CD4-positive, alpha-beta T cell treated with Interleukin-10 for 1 hour (primary cell): Measurements from ENCODE around the gene C19orf47.

Source experiments
- DNase-seq: peaks from one replicate; pipeline ENCODE4 v3.0.0-alpha.2; 2020

The C19orf47 gene

DNA sequence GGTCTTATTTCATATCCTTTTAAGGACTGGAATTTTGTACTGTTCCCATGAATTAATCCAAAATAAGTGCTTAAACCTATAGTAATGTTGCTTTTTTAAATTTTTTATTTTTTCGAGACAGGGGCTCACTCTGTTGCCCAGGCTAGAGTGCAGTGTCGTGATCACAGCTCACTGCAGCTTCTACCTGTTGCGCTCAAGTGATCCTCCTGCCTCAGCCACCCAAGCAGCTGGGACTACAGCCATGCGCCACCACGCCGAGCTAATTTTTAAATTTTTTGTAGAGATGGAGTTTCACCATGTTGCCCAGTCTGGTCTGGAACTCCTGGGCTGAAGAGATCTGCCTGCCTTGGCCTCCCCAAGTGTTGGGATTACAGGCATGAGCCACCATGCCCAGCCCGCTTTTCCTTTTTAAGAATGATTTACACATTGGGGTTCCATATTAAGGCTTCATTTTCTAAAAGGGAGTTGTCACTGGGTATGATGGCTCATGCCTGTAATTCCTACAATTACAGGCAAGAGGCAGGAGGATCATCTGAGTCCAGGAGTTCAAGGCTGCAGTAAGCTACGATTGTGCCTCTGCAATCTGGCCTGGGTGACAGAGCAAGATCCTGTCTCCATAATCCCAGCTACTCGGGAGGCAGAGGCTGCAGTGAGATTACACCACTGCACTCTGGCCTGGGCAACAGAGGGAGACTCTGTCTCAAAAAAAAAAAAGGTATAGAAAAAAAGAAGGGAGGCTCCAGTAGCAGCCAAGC is 34.8 kb downstream of the C19orf47 start:
- DNase-seq = no peak

DNA sequence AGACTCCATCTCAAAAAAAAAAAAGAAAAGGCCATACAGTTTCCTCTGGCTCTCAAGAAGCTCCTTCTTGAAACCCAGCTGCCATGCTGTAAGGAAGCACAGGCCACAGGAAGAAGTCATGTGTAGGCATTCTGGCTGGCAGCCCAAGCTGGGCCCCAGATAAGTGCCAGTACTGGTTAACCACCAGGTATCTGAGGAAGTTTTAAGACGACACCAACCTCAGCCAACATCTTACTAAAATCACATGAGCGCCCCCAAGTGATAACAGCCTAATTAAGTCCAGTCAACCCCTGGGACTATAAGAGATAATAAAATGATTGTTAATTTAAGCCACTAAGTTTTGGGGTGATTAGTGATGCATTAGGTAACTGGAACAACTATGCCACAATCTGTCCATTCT is 35.7 kb downstream of the C19orf47 start:
- no peak for DNase-seq

DNA sequence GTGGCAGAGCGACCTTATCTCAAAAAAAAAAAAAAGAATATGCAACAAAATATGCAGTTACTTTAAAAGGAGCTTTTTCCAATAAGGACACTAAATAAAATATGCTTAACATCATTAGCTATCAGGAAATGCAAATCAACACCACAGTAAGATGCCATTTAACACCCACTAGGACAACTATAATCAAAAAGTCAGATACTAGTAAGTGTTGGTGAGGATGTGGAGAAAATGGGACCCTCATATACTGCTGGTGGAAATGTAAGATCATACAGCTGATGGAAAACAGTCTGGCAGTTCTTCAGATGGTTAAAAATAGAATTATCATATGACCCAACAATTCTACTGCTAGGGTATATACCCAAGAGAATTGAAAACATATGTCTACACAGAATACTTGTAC is 38.5 kb downstream of the C19orf47 start:
- DNase-seq = no peak

DNA sequence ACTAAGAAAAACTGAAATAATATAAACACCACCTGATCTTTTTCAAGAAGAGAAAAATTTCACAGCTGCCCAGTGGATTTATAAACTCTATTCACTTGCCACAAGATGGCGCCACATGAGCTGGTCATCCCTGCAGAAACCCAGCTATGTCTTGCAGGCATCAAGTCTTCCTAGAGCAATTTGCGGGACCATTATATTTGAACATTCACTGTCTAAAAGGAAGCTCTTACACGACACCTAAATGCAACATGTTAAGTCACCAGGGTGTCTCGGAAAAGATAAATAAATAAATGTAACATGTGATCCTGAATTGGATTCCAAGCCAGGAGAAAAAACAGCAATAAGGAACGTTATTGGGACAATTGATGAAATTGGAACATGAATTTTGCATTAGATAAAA is 42.8 kb downstream of the C19orf47 start:
- DNase-seq = peak; percentile 78

DNA sequence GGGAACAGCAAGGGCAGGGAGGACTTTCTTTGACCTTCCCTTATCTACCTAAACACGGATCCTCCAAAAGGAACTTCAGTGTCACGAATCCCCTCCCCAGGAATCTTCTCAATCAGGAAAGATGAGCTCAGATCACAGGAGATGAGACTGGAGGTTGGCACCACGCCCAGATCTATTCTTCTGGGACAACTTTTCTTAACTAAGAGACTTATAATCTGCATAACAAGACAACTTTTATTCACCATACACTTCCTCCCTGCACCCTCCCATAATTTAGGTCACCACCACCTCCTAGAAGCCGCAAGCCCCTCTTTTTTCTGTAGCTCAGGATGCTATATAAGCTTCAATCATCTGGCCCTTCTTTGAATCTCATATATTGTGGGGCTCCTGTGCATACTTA is 43.9 kb downstream of the C19orf47 start:
- DNase-seq = no peak

DNA sequence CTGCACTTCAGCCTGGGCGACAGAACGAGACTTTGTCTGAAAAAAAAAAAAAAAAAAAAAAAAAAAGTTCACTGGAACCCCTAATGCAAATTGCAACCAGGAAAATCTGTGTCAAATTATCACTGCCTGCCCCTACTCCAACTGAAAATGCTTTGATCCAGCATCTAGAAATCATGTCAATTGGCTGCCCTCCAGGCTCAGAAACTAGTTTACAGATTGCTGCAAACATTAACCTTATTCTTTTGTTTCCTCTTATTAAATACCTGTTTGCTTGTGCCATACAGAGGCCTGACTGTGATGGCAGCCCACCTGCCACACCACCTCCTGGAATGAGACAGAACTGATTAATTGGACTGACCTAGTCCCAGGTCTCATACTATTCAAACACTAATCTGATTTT is 44.4 kb downstream of the C19orf47 start:
- DNase-seq = no peak

DNA sequence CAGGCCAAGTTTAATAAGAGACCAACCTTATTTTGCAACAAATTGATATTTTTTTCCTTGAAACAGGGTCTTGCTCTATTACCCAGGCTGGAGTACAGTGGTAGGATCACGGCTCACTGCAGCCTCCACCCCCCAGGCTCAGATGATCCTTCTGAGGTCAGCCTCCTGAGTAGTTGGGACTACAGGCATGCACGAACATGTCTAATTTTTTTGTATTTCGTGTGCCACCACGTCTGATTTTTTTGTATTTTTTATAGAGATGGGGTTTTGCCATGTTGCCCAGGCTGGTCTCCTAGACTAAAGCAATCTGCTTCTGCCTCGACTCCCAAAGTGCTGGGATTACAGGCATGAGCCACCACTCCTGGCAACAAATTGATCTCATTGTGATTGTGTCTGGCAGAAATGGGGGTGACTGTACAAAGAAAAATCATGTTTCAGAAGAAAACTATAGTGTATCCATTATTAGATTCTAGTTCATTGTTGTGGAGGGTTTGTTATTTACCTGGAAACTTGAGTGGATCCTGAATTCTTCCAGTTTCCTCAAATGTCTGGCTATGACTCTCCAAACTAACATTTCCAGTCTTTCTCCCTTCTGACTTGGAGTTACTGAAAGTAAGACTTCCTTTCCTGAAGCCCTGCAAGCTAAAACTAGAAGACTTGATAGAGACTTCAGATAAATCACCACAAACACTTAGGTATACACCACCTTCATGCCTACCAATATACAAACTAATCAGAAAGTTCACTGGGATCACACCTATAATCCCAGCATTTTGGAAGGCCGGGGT is 45.8 kb downstream of the C19orf47 start:
- DNase-seq = no peak

DNA sequence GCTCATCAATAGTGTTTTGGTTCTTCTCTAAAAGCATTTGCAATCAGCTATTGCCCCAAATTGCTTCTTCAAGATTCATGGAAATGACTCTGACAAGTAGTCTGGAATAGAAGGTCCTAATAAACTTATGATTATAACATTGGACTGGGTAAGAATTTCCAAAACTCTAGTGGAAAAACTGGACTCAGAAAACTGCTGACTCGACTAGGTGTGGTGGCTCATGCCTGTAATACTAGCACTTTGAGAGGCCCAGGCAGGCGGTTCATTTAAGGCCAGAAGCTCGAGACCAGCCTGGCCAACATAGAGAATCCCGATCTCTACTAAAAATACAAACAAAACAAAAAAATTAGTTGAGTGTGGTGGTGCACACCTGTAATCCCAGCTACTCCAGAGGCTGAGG is 47.5 kb downstream of the C19orf47 start:
- DNase-seq = no peak

DNA sequence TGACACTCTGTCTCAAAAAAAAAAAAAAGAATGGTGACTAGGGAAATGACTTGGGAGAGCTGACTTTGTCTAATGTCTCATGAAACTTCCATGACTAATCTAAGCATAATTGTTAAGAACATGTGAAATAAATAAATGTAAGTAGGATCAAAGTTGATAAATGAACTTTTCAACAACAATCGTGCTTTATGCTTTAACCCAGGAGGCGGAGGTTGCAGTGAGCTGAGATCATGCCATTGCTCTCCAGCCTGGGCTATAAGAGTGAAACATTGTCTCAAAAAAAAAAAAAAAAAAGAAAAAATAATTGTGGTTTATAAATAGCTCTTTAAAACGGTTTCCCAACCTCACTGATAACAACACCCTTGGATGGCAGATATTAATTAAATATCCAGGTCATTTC is 50.2 kb downstream of the C19orf47 start:
- DNase-seq = no peak

DNA sequence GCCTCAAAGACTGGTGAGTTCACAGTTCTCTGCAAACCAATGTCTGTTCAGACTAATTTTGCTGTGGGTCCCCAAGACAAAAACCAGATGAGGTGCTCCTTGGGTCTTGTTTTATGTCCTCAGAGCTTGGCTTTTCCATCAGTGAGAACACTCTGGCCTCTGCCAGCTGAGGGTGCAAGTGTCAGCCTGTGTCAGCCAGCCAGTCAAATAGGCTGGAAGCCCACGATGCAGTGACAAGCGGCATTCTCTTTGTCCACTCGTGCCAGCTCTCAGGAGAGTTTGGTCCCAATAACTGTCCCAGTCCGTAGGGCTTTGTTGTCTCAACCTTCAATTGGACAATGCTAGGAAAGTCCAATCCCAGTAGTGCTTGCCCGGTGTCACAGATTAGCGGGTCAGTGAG is 53.6 kb downstream of the C19orf47 start:
- no peak for DNase-seq

DNA sequence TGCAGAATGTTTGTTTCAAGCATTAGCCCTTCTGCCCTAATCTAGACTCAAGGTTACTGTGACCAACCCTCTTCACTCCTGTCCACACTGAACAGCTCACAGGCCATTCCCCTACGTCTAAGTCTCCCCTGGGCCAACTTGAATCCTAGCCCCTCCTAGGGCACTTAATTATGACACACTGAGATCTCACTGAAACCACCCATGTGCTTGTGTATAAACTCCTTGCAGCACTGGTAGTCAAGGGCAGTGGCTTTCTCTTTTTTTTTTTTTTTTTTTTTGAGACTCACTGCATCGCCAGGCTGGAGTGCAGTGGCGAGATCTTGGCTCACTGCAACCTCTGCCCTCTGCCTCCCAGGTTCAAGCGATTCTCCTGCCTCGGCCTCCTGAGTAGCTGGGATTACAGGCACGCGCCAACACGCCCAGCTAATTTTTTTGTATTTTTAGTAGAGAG is 61.2 kb downstream of the C19orf47 start:
- no peak for DNase-seq

DNA sequence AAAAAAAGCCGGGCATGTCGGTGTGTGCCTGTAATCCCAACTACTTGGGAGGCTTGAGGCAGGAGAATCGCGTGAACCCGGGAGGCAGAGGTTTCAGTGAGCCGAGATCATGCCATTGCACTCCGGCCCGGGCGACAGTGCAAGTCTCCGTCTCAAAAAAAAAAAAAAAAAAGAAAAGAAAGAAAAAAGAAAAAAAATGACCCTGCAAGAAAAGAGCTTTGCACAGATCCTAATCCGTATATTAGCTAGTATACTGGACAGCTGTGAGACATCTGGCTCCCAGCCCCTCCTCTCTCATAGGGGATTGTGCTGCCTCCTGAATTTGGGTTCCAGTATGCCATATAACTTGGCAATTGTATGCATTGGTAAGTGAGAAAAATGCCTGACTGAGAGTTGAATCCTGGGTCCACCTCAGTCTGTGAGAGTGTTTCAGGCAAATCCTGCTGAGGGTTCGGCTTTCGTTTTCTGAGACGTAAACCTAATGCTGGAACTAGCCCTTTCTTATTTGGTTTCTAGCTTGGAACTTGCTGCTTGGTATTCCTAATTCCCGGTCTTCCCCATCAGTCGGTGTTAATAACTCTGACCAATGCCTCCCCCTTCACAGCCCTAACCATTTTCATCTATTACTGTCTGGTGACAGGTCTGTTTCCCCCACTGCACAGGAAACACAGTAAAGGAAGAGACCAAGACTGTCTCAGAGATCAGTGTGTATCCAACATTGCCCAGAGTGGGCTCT is 61.8 kb downstream of the C19orf47 start:
- DNase-seq = no peak

DNA sequence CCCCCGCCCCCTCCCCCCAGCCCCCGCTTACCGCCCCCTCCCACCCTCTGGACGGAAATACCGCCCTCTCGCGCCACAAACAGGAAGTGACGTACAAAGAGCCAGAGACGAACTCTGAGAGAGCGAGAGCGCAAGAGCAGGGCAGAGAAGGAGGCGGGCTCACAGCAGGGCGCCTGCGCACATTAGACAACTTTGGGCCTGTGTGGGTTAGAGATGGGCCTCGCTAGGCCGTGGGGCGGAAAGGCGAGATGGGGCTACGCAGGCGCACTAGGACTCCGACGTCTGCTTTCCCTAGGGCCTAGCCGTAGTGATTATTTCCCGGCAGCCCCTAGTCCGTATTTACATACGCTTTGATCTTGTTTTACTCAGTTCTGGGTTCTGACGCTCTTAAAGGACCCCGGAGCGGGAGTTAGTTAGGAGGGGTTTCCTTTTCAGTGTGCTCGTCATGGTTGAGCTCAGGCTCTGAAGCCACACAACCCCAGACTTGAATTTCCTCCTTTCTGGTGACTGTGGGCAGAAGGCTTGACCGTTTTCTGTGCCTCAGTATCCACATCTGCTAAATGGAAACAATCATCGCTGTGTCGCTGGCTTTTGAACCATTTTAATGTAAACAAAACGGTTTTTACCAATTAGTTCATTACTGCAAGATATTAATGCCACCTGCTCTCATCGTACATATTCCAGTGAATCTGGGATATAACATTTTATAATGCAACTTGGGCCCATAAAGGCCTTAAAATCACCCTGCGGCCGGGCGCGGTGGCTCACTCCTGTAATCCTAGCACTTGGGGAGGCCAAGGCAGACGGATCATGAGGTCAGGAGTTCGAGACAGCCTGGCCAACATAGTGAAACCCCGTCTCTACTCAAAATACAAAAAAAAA is 62.6 kb downstream of the C19orf47 start:
- DNase-seq = peak; percentile 100

DNA sequence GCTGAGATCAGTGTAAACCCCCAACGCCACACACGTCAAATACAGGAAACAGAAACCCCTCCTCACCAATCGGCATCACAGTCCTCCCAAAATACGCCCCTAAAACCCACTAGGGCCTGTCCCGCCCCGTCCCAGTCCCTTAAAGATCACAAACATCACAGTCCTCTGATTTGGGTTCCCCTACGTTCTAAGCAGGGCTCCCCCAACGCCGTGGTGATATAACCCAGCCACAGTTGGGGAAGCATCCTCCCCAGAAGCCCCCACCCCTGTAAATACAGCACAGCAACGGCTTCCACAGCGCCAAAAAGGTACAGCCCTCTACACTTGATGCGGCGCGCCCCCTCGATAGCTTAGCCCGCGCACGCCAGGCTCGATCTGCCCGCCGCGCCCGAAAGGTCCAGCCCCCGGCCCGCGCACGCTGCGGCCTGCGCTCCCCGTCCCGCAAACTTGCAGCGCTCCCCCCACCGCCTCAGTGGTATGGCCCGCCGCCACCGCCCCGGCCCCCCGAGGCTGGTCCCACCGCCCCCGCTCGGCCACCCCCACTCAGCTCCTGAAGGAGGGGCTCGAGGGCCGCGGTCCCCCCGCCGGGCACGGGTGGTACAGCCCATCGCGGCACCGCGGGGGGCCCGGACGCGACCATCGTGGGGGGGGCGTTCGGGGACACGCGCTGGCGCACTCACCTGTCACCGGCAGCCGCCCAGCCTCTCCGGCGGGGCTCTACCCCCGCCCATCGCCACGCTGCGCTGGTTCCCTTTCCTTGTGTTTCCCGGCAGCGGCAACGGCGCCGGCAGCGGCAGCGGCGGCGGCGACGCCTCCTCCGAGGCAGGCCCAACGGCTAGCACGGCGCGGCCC is 63.5 kb downstream of the C19orf47 start, which contains the start of gene AKT2:
Gene AKT2, minus strand, starts transcription at position 845 of the 852 bp plus-strand sequence. CDS start 20,078 bp downstream, outside the sequence.
- peak; percentile 85 for DNase-seq

DNA sequence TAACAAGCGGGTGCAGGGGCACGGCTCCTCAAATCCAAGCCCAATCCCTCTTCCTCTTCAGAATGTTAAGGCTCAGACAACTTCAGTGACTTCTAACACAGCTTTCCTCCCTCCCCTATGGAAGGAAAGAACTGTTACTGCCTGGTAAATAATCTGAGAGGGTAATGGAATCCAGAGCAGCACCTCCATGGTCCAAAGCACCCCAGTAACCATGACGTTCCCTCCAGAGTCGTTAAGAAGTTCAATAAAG is 64.0 kb downstream of the C19orf47 start:
- DNase-seq = no peak

DNA sequence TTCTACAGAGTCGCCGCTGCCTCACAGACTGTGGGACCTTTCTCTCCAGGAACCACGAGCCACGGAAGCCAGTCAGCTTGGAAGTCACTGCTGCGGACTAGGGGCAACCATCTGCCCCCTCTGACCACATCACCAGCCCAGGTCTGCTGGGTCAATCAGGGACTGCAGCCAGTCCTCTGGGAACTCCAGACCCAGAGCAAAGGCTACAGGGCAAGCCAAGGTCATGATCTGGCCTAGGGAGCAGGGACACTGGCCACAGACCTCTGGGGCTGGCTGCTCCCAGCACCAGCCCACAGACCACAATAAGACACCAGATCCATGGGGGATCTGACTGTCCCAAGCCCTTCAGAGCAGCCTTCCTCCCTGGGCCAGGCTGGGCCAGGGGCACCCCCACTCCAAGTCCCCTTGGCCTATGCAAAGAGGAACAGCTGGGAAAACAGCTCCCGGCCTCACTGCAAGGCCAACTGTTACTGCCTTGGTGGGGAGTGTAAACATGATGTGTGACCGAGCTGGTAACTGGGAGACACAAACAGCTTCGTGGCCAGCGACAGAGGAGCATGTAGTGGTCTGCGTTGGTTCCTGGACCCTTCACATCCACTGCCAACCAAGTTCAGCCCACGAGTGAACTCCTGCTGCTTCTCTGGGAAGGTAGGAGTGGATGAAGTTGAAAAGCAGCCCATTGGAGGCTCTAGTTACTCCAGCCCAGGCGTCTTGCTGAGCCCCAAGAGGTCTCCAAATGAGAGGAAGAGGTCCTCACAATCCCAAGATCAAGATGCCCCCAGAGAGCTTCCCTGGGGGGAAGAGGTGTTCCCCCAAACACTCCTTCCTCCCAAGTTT is 64.6 kb downstream of the C19orf47 start:
- no peak for DNase-seq

DNA sequence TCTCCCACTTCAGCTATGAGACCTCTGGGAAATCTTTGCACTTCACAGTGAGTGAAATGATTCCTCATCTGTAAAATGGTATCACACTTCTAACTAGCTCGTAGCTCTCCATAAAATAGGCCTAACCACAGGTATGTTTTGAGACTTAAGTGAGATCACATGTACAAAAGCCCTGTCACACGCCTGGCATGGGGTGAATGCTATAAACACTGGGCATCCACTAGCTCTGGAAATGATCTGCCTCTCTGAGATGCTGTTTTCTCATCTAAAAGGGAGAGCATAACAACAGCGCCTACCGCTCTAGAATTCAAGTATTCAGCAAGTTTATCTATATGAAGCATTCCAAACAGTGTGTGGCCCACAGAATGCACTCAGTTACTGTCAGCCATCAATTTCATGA is 65.3 kb downstream of the C19orf47 start:
- DNase-seq = no peak

DNA sequence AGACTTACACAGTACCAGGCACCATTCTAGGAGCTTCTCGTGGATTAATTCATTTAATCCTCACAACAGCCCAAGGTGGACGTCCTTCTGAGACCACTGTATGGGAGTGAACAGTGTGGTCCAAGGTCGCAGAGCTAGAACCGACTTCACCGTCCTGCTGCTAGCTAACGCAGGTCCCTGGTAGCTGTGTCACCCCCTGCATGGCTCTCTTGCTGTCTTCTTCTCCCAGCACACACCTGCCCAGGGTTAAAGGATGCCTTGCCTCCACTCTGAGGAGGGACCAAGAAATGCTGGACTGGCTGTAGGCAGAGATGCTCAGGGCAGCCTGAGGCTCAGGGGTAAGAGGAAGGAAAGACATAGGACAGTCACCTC is 66.0 kb downstream of the C19orf47 start:
- DNase-seq = no peak

DNA sequence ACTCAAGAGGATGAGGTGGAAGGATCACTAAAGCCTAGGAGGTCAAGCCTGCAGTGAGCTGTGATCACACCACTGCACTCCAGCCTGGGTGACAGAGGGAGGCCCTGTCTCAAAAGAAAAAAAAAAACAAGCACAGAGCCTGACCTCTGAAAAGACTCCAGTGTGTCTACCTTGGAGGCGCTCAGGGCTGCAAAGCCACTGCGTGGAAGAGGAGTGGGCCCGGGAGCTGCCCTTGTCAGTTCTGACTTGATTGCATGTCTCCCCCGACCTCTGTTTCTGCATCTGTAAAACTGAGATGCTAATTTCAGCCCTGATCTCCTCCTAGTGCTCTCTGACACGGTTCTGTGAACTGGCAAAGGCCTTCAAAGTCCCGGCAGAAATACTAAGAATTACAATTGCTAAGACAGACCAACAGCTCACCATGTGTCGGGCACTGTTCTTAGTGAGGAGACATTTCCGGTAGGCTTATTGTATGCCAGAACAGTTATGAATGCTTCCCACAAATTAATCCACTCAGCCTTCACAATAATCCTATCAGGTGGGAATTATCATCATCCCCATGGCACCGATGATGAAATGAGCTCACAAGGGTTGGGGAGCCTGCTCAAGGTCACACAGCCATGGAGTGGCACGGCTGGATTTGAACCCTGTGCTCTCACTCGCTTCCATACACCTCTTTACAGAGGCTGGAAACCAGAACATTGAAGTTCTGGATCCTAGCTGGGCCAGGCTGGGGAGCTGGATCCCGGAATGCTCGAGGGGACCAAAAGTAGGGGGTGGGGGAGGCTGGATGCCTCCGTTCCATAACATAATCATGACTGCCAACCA is 66.6 kb downstream of the C19orf47 start:
- DNase-seq = no peak

DNA sequence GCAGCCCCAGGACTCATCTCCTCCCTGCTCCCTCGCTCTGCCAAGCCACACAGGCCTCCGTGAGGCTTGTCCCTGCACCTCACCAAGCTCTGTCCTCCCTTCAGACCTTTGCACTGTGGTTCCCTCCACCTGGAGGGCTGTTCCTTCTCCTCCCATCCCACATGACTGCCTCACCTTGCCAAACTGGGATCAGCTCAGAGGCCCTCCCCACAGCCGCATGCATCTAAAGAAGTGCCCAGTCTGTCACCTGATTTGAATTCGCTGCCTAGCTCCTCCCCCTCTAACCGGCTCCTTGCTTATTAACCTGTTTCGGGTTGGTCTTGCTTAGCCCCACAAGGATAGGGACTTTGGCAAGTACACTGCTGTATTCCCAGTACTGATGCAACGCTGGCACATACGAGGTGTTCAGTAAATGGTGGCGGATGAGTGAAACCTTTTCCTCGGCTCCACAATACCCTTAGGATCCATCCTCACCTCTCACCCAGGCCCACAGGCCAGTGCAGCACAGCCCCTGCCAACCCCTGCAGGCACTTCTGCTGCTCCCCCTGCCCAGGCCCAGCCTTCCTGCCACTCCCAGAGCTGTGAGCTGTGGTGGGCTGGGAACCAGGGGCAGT is 67.5 kb downstream of the C19orf47 start:
- DNase-seq = no peak
